ENCODE results near the gene GGT1.
"Not testable (repeated sequence)": the region's sequence is repeated elsewhere in the genome, so short reads cannot be mapped to it uniquely, and the experiment has no call there.

The GGT1 gene

GRCh38 chr22:24602847-24603769 lies at the start of gene GGT1:
Gene GGT1 (plus strand): TSS chr22:24603193. CDS start chr22:24611082, 7,889 bp downstream.
- H3K27ac Mint-ChIP-seq: peak within 1 kb of the TSS; percentile 58
- H3K4me3 Mint-ChIP-seq: peak within 1 kb of the TSS; percentile 64
- peaks cover 18% of the 10 kb centered on the region for H3K4me1 Mint-ChIP-seq (ENCODE audit: low read depth)
- H3K9me3 Mint-ChIP-seq (ENCODE audit: low read depth); H3K36me3 Mint-ChIP-seq; H3K27me3 Mint-ChIP-seq: not testable (repeated sequence)

GRCh38 chr22:24553597-24554312 lies 49.2 kb upstream of the GGT1 start:
- no peaks in the 10 kb centered on the region for H3K27me3 Mint-ChIP-seq
- H3K4me3 Mint-ChIP-seq: peak overlapping the region; percentile 100
- peak overlapping the region; percentile 99 for H3K27ac Mint-ChIP-seq
- no peaks in the 10 kb centered on the region for H3K9me3 Mint-ChIP-seq (ENCODE audit: low read depth)
- peaks cover 45% of the 10 kb centered on the region for H3K4me1 Mint-ChIP-seq (ENCODE audit: low read depth)
- H3K36me3 Mint-ChIP-seq: no peaks in the 10 kb centered on the region

DNA sequence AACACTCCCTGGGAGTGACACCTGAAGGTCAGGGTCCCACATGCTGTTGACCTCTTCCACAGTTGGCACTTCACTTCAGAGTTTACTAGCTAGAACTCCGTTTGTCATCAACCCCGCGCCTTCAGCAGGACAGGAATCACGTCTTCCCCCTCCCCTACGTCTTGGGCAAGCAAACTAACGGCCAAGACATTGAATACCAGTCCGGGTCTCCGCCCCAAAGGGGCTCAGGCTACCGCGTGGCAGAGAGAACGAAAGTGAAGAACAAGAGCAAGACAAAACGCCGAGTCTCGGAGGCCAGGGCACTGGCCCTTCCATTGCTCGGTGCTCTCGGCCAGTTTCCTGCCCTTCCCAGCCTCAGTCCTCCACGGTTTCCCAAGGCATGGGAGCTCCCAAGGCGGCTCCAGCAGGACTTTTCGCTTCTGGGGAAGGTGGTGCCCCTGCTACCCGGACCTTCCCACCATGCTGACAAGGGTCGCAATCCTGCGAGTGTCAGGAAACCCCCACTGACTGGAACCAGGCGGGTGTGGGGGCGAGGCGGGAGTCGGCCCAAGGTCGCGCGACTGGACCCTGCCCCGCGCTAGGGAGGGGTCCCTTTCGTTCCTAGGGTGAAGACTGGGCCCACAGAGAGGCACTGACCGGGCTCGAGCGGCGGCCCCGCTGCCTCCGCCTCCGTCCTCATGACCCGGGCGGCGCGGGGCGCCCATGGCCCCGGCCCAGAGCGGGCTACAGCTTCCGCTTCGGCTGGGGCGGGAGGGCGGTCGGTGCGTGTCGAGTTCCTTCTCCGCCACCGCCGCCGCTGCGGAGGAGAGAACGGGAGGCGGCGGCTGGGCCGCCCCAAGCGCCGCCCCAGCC lies 48.5 kb upstream of the GGT1 start, which contains the start of gene GUCD1:
TSS of gene GUCD1 (minus strand) at position 826 of the 852 bp plus-strand sequence. CDS start at position 679, 147 bp downstream.
- peak within 1 kb of the TSS; percentile 99 for H3K27ac Mint-ChIP-seq
- peak within 1 kb of the TSS; percentile 100 for H3K4me3 Mint-ChIP-seq
- peaks cover 53% of the 10 kb centered on the region for H3K4me1 Mint-ChIP-seq (ENCODE audit: low read depth)
- H3K9me3 Mint-ChIP-seq (ENCODE audit: low read depth): no peaks in the 10 kb centered on the region
- no peaks in the 10 kb centered on the region for H3K27me3 Mint-ChIP-seq
- no peaks in the 10 kb centered on the region for H3K36me3 Mint-ChIP-seq

- Mint-ChIP-seq H3K27me3 (no peaks in the 10 kb centered on the region), H3K27ac (peak within 1 kb of the TSS; percentile 98), H3K9me3 (ENCODE audit: low read depth) (no peaks in the 10 kb centered on the region), H3K4me1 (ENCODE audit: low read depth) (peaks cover 55% of the 10 kb centered on the region), H3K36me3 (no peaks in the 10 kb centered on the region), H3K4me3 (peak within 1 kb of the TSS; percentile 100)
Measured at GRCh38 chr22:24555165-24556039, 47.6 kb upstream of the GGT1 start, which contains the start of gene SNRPD3. Gene SNRPD3 (plus strand): TSS chr22:24555999. CDS start chr22:24557675, 1,676 bp downstream.

- no peaks in the 10 kb centered on the region for H3K27me3 Mint-ChIP-seq
- H3K4me1 Mint-ChIP-seq (ENCODE audit: low read depth): peaks cover 60% of the 10 kb centered on the region
- no peaks in the 10 kb centered on the region for H3K9me3 Mint-ChIP-seq (ENCODE audit: low read depth)
- peak overlapping the region; percentile 95 for H3K4me3 Mint-ChIP-seq
- no peak overlapping the region for H3K27ac Mint-ChIP-seq
- peaks cover 2% of the 10 kb centered on the region for H3K36me3 Mint-ChIP-seq
Measured at GRCh38 chr22:24559471-24559870, 43.5 kb upstream of the GGT1 start.

- no peak overlapping the region for H3K4me3 Mint-ChIP-seq
- H3K4me1 Mint-ChIP-seq (ENCODE audit: low read depth): peaks cover 61% of the 10 kb centered on the region
- no peaks in the 10 kb centered on the region for H3K9me3 Mint-ChIP-seq (ENCODE audit: low read depth)
- H3K27me3 Mint-ChIP-seq: no peaks in the 10 kb centered on the region
- H3K36me3 Mint-ChIP-seq: peaks cover 2% of the 10 kb centered on the region
- H3K27ac Mint-ChIP-seq: no peak overlapping the region
Measured at GRCh38 chr22:24563246-24563645, 39.7 kb upstream of the GGT1 start.

- Mint-ChIP-seq H3K4me1 (ENCODE audit: low read depth) (peaks cover 48% of the 10 kb centered on the region), H3K36me3 (peaks cover 2% of the 10 kb centered on the region), H3K27me3 (no peaks in the 10 kb centered on the region), H3K9me3 (ENCODE audit: low read depth) (no peaks in the 10 kb centered on the region), H3K4me3 (peak overlapping the region; percentile 51), H3K27ac (peak overlapping the region; percentile 86)
Measured at GRCh38 chr22:24564376-24565058, 38.5 kb upstream of the GGT1 start.

DNA sequence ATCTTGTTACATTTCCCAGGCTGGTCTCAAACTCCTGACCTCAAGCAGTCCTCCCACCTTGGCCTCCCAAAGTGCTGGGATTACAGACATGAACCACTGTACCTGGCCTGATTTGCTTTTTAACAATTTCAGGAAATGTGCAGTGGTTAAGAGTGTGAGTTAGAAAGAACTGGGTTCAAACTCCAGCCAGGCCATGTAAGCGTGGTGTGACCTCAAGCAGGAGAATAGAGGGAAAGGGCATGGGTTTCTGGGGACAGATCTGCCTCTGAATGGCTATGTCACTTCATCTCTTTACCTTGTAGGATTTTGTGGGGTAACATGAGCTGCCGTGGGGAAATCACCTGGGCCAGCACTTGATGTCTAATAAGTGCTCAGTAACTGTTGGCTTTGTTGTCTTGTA lies 37.9 kb upstream of the GGT1 start:
- Mint-ChIP-seq H3K36me3 (peaks cover 2% of the 10 kb centered on the region), H3K4me1 (ENCODE audit: low read depth) (peaks cover 46% of the 10 kb centered on the region), H3K9me3 (ENCODE audit: low read depth) (no peaks in the 10 kb centered on the region), H3K27me3 (no peaks in the 10 kb centered on the region), H3K27ac (no peak overlapping the region), H3K4me3 (no peak overlapping the region)

DNA sequence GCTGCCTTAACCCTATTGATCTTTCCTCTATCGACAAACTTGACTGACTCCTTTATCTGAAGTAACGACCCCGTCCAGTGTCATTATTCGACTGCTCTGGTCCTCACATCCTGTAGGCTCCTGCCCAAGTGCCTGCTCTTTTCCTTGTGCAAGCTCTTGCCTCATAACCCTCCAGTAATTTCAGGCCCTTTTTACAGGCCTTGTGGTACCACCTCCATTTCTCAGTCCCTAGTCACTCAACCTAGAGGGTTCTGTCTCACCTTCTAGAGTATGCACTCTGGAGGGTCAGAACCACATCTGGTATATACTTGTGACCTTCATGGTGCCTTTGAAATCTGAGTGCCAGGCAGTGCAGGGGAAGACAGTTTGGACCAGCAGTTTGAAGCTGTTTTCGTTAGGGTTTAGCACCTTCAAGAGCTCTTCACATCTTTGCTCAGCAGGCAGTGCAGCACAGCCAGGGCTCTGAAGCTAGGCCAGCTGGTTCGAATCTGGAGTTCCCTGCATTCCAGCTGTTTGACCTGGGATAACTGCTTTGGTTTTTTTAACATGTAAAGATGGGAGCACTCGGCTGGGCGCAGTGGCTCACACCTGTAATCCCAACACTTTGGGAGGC lies 36.0 kb upstream of the GGT1 start:
- H3K27me3 Mint-ChIP-seq: no peaks in the 10 kb centered on the region
- peaks cover 2% of the 10 kb centered on the region for H3K36me3 Mint-ChIP-seq
- H3K9me3 Mint-ChIP-seq (ENCODE audit: low read depth): no peaks in the 10 kb centered on the region
- peaks cover 36% of the 10 kb centered on the region for H3K4me1 Mint-ChIP-seq (ENCODE audit: low read depth)
- H3K27ac Mint-ChIP-seq: no peak overlapping the region
- H3K4me3 Mint-ChIP-seq: no peak overlapping the region

DNA sequence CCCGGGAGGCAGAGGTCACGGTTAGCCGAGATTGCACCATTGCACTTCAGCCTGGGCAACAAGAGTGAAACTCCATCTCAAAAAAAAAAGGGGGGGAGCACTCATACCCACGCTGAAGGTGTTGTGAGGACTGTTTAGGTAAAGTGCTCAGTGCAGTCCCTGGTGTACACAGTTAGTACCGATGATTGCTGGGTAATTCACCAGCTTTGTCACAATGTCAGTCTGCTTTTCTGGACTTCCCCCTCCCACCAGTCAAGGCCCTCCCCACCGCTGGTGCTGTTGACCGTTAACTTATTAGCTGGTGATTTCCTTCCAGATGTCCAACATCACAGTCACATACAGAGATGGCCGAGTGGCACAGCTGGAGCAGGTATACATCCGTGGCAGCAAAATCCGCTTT lies 35.3 kb upstream of the GGT1 start:
- peaks cover 2% of the 10 kb centered on the region for H3K36me3 Mint-ChIP-seq
- H3K4me3 Mint-ChIP-seq: no peak overlapping the region
- no peaks in the 10 kb centered on the region for H3K27me3 Mint-ChIP-seq
- H3K27ac Mint-ChIP-seq: no peak overlapping the region
- peaks cover 34% of the 10 kb centered on the region for H3K4me1 Mint-ChIP-seq (ENCODE audit: low read depth)
- H3K9me3 Mint-ChIP-seq (ENCODE audit: low read depth): no peaks in the 10 kb centered on the region

DNA sequence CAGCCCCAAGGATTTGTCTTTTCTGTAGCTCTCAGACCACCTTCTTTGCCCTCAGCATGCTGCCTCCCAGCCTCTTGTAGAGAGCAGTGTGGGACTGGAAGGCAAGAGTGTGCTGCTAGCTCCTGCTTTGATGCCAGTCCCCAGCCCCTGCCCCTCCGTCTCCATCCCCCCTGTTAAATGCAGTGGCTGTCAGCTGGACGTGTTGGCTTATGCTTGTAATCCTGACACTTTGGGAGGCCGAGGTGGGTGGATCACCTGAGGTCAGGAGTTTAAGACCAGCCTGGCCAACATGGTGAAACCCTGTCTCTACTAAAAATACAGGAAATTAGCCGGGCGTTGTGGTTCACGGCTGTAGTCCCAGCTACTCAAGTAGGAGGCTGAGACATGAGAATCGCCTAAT lies 31.7 kb upstream of the GGT1 start:
- H3K4me1 Mint-ChIP-seq (ENCODE audit: low read depth): peaks cover 4% of the 10 kb centered on the region
- H3K27me3 Mint-ChIP-seq: no peaks in the 10 kb centered on the region
- H3K4me3 Mint-ChIP-seq: no peak overlapping the region
- H3K27ac Mint-ChIP-seq: no peak overlapping the region
- no peaks in the 10 kb centered on the region for H3K9me3 Mint-ChIP-seq (ENCODE audit: low read depth)
- H3K36me3 Mint-ChIP-seq: peaks cover 2% of the 10 kb centered on the region

DNA sequence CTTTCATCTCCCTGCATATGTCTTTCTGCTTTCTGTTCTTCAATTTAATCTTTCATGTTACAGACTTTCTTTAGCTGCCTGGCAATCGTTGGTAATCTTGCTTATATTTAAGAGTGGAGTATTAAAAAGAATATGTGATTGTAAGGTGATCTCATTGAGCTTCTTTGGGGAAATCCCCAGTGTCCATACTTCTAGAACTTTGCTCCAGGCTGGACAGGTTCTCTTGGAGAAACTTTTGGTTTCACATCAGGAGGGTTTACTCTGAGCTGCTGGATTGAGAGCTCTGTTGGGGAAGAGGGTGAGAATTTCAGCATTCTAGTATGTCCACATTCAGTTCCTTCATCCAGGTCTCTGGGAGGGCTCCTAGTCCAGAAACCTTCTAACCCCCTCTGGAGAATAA lies 26.2 kb upstream of the GGT1 start:
- H3K27me3 Mint-ChIP-seq: no peaks in the 10 kb centered on the region
- no peak overlapping the region for H3K4me3 Mint-ChIP-seq
- no peaks in the 10 kb centered on the region for H3K4me1 Mint-ChIP-seq (ENCODE audit: low read depth)
- H3K27ac Mint-ChIP-seq: peak overlapping the region; percentile 66
- H3K36me3 Mint-ChIP-seq: peaks cover 1% of the 10 kb centered on the region
- H3K9me3 Mint-ChIP-seq (ENCODE audit: low read depth): no peaks in the 10 kb centered on the region
